Right renal cortex interstitium (tissue), 3 donors: ENCODE results near the gene TIMD4. TPM values are rescaled to one million over a fixed set of nuclear protein-coding genes. Genes with fewer than 3 reads are reported as not detected.
"Not testable (repeated sequence)": the region's sequence is repeated elsewhere in the genome, so short reads cannot be mapped to it uniquely, and the experiment has no call there.

ENCODE experiments used
- DNase-seq, 3 donors: peaks; one replicate each; pipeline ENCODE4 v3.0.0-alpha.2; 2013; ENCODE audit warnings: low read depth in 3 of 3, low spot score in 2 of 3
- polyA plus RNA-seq, 3 donors: library from polyadenylated mRNA; unstranded; fragments of 120-200 nt; gene quantifications; one replicate each; pipeline ENCODE4 v1.2.1, GENCODE V29; 2013; ENCODE audit not compliant: insufficient read length in 3 of 3

The TIMD4 gene
- polyA plus RNA-seq, 3 donors, result 0.36 to 0.42 (median 0.41) TPM

DNA sequence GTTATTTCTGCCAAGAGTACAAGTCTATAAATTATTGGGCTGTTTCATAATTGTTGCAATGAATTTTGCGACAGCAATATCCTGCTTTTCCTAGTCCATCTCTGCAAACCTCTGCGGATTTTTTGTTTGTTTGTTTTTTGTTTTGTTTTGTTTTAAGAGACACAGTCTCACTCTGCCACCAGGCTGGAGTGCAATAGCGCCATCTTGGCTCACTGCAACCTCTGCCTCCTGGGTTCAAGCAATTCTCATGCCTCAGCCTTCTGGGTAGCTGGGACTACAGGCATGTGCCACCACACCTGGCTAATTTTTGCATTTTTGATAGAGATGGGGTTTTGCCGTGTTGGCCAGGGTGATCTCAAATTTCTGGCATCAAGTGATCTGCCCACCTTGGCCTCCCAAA lies 37.3 kb downstream of the TIMD4 start:
- not testable (repeated sequence) for DNase-seq

GRCh38 chr5:156922207-156922792 lies 40.7 kb downstream of the TIMD4 start:
- DNase-seq, result no peak

DNA sequence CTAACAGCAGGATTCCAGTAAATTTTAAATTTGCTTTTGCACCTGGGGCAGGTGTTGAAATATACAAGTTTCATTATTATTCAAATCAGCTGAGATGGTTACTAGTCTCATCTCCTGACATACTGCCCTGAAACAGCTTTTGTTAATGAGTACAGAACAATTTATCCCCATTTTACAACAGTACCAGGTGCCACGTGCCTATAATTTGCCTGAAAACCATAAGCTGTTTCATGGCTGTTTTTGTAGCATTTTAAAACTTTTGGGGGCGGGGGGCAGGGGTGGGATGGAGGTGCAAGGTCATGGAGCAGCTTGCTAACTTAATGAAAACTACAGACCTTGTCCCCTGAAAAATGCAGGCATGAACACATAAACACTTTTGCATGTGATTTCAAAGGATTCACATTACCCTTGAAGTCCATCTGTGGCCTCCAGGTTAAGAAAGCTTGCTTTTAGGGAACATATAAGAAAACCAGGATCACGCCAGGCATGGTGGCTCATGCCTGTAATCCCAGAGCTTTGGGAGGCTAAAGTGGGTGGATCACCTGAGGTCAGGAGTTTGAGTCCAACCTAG lies 42.1 kb downstream of the TIMD4 start:
- DNase-seq, result no peak

- DNase-seq, result peak in 1 of 3 donors; percentile 12
These were observed 42.8 kb downstream of the TIMD4 start for GRCh38 chr5:156920042-156920860.

DNA sequence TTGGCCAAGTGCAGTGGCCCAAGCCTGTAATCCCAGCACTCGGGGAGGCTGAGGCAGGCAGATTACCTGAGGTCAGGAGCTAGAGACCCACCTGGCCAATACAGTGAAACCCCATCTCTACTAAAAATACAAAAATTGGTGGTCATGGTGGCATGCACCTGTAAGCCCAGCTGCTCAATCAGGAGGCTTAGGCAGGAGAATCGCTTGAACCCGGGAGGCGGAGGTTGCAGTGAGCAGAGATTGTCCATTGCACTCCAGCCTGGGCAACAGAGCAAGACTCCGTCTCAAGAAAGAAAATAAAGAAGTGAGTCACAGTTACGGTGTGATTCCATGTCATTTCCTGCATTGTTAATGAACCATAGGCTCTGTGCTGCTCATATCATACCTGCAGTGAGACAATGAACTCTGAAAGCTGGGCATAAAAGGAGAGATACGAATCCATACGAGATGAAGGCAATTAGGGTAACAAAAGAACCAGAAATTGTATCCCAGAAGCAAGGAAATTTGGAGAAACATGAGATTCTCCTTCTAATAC lies 44.6 kb downstream of the TIMD4 start:
- DNase-seq, result no peak

GRCh38 chr5:156914371-156914737 lies 48.7 kb downstream of the TIMD4 start:
- DNase-seq, result no peak

GRCh38 chr5:156913719-156914370 lies 49.2 kb downstream of the TIMD4 start:
- DNase-seq, result no peak

- no peak for DNase-seq
These were observed 49.7 kb downstream of the TIMD4 start for GRCh38 chr5:156913355-156913718.

DNA sequence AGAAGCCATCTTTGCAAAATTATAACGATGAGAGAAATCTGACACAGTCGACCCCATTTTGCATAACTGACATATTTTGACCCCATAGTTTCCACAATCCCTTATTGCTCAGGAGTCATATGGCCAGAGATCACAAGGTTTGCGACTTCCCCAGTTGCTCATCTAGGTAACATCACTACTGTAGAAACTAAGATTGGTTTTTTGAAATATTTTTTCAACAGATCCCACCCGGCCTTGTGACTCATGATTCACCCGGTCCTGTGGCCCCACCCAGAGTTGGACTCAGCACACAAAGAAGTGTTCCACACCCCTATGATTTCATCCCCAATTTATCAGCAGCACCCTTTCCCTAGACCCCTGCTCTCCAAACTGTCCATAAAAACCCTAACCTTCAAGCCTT lies 50.2 kb downstream of the TIMD4 start:
- DNase-seq, result no peak

- no peak for DNase-seq
These were observed 53.8 kb downstream of the TIMD4 start for GRCh38 chr5:156909180-156909579.

DNA sequence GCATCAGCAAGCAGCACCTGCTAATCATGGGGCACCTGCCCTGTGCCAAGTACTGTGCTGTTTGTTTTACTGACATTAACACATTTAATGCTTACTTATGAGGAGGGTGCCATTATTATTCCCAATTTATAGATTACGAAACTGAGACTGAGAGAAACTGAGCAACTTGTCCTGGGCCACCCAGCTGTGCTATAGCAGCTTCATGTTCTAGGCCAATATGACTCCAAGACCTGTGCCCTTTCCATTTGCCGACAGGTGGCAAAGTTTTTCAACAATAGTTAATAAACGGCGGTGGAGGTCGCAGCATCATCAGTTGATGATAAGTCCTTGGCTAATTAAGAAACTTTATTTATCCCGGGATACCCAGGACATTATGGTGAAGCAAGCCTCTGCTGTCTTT lies 55.4 kb downstream of the TIMD4 start:
- DNase-seq, result no peak

GRCh38 chr5:156906807-156907206 lies 56.2 kb downstream of the TIMD4 start:
- no peak for DNase-seq

- DNase-seq, result no peak
These were observed 66.5 kb downstream of the TIMD4 start for GRCh38 chr5:156896546-156896945.

GRCh38 chr5:156893517-156893916 lies 69.5 kb downstream of the TIMD4 start:
- DNase-seq, result no peak

GRCh38 chr5:156892864-156893263 lies 70.2 kb downstream of the TIMD4 start:
- no peak for DNase-seq

DNA sequence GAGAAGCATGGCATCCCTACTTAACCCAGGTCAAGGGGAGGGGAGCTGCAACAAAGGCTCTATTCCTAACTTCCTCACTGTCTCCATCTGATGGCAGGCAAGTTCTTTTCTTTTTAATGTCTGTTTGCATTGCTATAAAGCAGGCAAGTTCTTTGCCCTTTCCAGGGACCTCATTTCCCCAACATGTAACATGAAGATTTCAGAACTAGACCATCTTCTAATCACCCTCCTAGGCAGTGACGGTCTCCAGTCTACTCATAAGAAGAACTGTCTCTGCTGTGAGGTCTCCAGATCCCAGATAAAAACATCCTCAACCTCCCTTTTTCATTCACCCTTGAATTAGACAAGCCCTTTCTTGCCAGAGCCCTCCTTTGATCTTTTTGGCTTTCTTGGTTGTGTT lies 70.8 kb downstream of the TIMD4 start:
- DNase-seq, result no peak

DNA sequence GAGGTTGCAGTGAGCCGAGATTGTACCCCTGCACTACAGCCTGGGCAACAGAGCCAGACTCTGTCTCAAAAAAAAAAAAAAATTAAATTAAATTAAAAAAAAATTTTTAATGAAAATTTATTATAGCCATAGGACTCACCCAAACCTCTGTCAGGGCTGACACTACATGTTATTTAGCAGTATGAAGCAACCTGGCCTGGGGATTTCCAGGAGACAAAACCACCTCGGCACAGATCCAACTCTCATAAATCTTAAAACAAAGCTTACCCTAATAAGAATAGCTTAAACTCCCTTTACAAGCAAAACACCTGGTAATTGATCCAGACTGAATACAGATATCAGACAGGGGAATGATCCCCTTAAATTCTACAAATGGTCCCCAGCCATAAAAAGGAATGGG lies 74.5 kb downstream of the TIMD4 start:
- no peak for DNase-seq

- no peak for DNase-seq
These were observed 79.6 kb downstream of the TIMD4 start for GRCh38 chr5:156883316-156883875.

DNA sequence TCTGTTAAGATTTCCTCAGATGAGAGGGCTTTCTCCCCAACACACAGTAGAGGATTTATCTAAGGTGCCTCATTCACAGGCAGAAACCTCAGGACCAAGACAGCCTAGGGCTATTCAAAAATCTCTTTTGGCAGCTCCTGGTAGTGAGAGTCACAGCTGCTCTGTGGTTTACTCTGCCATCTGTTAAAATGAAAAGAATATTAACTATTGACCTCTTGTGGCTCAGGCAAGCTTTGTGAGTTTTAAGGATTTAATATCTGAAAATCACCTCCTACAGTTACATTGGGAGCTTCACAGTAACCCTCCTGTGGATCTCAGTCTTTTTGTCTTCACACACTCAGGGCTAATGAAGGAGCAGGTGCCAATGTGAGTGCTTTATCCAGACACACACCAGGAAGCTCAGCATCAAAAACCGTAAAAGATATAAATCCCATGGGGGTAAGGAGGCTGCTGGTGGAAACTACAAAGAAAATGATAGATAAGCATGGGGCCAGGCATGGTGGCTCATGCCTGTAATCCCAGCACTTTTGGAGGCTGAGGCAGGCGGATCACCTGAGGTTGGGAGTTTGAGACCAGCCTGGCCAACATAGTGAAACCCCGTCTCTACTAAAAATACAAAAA lies 83.3 kb downstream of the TIMD4 start:
- no peak for DNase-seq

GRCh38 chr5:156871212-156871611 lies 91.8 kb downstream of the TIMD4 start:
- DNase-seq, result no peak

GRCh38 chr5:156870498-156870839 lies 92.6 kb downstream of the TIMD4 start:
- no peak for DNase-seq
